Epidermal melanocyte (primary cell): ENCODE data around the gene ALX3.
"Not testable (repeated sequence)": the region's sequence is repeated elsewhere in the genome, so short reads cannot be mapped to it uniquely, and the experiment has no call there.

ENCODE experiments used
- DNase-seq: peaks from one replicate; pipeline ENCODE4 v3.0.0; 2011; ENCODE audit warnings: low spot score; ENCODE audit not compliant: insufficient read length

Gene ALX3

DNA sequence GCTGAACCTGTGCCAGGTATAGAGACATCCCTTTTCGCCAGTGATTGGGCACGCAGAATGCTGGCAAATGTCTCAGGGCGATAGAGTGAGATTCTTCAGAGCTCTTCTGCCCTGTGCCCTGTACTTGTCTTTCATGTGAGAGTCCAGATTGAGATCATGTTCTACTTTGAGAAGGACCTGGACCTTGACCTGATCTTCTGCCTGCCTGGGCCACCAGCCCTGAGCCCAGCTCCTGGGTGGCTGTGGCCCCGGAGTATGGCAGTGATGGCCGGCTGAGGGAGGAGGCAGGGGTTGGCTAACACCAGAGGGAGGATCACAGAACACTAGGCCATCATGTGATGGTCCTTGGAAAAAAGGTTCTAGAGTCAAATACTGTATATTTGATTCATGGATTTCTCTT, 22.2 kb downstream of the ALX3 start:
- no peak for DNase-seq

- no peak for DNase-seq
Observed at GRCh38 chr1:110047463-110047862, 23.0 kb downstream of the ALX3 start.

GRCh38 chr1:110043016-110043415, 27.5 kb downstream of the ALX3 start:
- DNase-seq, result no peak

DNA sequence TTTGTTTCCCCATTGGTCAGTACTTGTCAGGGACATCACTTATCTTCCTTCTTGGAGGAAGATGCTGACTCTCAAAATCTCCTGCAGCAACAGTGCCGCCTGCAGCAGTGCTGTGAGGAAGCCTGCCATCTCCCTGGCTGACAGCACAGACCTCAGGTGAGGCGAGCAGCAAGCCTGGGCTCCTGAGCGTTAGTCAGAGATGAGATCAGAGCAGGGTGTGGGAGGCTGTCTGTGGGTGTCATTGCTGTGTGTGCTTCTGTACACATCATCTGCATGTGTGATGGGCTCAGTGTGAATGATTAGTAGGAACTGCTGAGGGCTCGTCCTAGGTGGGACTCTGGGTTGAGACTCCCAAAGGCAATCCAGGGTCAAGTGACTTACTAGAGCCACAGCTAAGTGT, 29.9 kb downstream of the ALX3 start:
- no peak for DNase-seq

- no peak for DNase-seq
Observed at GRCh38 chr1:110039641-110040040, 30.8 kb downstream of the ALX3 start.

DNA sequence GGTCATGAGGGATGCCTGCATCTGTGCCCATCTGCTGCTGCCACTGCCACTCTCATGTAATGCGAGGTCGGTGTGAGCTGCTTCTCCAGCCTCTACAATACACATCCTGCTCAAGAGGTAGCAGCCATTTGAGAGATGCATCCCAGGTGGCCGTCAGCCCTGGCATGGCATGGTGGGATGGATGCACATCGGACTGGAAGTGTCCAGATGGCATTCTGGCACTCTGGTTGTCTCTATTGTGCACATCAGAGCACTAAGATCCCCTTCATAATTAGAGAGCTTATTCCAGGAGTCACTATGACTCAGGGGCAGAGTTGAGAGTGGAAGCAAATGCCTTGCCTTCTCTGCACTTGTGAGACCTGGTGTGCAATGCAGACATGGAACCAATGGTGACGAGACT, 32.2 kb downstream of the ALX3 start:
- no peak for DNase-seq

GRCh38 chr1:110035236-110035752, 35.2 kb downstream of the ALX3 start:
- DNase-seq, result no peak

- DNase-seq, result peak; percentile 82
Observed at GRCh38 chr1:110034451-110035235, 35.8 kb downstream of the ALX3 start, which contains the start of gene STRIP1. Gene STRIP1 (plus strand): TSS chr1:110034624. CDS start chr1:110034638, 14 bp downstream.

DNA sequence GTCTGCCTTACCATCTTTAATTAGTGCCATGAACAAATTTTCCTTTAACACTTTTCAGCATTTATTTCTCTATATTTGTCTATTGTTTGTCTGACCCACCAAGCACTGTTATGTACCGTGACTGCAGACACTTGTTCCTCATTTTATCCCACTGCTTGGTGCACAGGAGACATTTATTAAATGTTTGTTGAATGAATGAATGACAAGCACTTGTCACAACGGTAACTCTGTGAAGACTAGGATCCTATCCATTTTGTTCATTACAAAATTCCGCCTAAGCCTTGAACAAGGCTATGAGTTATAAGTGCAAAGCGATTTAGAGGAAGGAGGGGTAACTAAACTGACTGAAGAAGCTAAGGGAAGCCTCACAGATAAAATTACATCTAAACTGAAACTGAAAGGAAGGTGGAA, 36.4 kb downstream of the ALX3 start:
- DNase-seq, result no peak

DNA sequence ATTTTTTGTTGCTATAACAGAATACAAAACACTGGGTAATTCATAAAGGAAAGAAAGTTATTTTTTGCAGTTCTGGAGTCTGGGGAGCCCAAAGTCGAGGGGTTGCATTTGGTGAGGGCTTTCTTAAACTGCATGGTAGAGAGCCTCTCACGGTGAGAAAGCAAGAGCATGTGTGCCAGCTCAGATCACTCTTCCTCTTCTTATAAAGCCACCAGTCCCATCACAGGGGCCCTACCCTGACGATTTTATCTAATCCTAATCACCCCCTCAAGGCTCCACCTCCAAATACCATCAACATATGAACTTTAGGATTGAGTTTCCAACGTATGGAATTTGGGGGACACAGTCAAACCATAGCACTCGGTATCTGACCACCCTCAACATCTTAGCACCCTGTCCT, 37.1 kb downstream of the ALX3 start:
- DNase-seq, result no peak

- DNase-seq, result no peak
Observed at GRCh38 chr1:110032327-110032726, 38.1 kb downstream of the ALX3 start.

- DNase-seq, result not testable (repeated sequence)
Observed at GRCh38 chr1:110030687-110031086, 39.8 kb downstream of the ALX3 start.

GRCh38 chr1:110024613-110025012, 45.9 kb downstream of the ALX3 start:
- DNase-seq, result no peak

- DNase-seq, result no peak
Observed at GRCh38 chr1:110021285-110021684, 49.2 kb downstream of the ALX3 start.

- DNase-seq, result no peak
Observed at GRCh38 chr1:110019770-110020169, 50.7 kb downstream of the ALX3 start.

- DNase-seq, result no peak
Observed at GRCh38 chr1:110018396-110018795, 52.1 kb downstream of the ALX3 start.

DNA sequence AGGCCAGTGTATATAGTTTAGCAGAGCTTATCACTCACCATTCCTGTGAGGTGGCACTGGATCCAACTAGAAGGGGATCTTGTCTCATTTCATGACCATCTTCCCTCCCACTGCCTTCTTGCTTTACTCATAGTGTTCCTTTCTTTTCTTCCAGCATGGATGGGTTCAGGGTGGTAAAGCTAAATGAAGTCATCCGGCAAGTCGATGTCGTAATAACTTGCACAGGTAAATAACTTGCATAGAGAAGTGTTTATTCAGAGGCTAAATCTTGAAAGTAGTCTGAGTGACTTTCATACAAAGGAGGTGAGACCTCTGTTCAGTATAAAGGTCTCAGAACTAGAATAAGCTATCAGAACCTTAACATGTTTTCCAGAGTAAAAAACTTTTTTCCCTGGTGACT, 52.7 kb downstream of the ALX3 start:
- DNase-seq, result no peak

DNA sequence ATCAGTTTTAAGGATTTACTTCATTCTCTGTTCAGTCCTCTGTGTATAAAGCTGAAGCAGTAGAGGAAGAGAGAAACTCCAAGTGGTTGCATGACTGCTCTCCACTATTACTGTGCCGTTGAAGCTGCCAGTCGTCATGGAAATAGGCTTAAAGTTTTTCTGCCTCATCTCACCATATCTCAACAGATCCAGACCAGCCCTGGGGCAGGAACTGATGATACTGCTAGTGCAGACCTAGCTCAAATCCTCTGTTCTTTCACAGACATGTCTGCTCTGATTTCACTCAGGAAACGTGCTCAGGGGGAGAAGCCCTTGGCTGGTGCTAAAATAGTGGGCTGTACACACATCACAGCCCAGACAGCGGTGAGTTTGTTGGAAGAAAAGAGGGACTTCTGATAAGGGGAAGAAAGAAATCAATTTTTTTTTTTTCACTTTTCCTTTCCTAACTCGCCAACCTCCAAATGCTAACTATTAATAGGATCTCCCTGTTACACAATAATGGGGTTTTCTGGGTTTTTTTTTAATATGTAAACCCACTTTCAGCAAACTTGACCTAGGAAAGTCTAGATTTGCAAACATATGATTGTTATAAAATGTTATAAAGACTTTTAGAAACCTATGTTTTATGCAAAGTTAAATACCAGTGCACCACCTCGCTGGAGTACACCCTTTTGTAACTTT, 58.2 kb downstream of the ALX3 start:
- DNase-seq, result no peak

- DNase-seq, result no peak
Observed at GRCh38 chr1:110011527-110012041, 58.9 kb downstream of the ALX3 start.
